ENCODE results near the gene MAPRE2.

The MAPRE2 gene

DNA sequence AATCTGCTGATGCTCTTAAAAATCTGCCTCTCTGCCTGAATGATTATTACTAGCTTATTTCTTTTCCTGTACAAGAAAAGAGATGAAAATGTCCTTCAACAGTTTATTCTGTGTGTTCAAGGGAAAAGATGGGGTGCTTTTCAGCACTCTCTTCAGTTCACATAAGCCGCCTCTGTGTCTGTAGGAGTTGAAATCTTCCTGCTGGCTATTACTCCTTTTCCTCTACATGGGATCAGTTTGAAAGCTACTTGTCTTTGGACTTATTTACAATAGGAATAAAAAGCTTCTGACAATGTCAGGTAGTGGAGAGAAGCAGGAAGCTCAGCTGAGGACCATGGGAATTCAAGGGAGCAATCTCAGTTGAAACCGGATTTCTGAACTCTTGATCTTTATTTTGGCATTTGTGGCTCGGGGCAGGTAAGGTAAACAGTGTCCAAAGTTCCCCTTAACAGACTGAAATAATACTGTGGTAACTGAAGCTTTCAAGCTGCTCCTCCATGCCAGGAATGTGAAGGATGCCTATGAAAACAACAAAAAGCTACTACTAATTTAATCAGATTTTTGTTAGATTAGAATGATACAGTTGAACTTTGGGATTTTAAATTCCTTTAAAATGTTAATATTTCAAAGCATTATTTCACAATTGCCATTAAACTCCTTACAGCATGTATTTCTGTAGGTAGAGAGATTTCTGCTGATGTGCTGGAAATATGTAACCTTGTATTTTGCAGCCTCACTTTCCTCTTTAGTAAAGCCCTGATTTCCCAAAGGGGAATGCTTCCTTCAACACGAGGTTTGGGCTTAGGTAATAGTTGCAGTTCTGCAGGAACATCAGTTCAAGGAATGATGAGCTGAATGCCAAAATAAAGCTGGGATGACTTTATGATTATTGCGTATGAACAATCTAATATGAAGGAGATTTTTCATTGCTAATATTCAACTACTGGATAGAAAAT is 43.6 kb downstream of the MAPRE2 start:
- Mint-ChIP-seq H3K4me1 (ENCODE audit: low read depth) (no peaks in the 10 kb centered on the region), H3K27ac (no peak overlapping the region)

DNA sequence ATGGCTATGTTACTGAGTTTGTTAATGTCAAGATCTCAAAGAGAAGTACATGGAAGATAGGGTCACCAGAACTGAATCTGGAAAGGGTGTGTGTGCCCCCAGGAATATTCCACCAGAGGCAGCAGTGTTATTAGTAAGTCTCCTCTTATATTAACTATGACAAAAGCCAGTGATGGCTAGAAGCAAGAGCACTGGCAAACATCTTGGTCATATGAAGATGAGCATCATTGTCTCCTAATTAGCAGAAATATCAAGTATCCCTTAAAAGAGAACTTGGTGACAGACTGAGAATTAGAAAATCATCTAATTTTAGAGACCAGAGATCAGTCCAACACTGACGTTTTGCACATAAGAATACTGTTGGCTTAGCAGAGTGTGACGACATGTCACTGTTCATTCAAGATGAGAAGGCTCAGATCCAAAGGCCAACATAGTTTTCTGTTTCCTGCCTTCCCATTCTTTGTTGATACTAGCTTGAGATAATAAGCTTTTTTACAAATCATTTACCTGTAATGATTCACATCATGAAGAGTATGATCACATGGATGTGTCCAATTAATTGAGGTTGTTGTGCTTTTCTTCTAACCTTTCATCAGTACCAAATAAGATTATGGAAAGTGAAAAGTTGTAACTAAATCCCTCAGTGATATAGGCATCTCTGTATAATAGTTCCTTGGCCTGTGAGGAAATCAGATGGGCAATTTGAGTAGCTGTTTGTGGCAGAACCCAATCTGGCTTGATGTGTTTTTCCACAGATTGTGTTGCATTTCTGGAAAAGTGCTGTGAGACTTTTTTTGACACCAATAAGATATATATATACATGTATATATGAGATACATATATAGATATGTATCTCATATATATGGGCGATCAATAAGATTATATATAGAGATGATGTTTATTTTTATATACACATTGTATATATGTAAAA is 44.5 kb downstream of the MAPRE2 start:
- H3K36me3 Mint-ChIP-seq (ENCODE audit: low read depth) = peaks cover 5% of the 10 kb centered on the region
- H3K27ac Mint-ChIP-seq = no peak overlapping the region
- no peaks in the 10 kb centered on the region for H3K9me3 Mint-ChIP-seq
- no peak for DNase-seq (ENCODE audit: low spot score)
- no peaks in the 10 kb centered on the region for H3K27me3 Mint-ChIP-seq (ENCODE audit: low read depth)
- H3K4me3 Mint-ChIP-seq = no peak overlapping the region
- no peaks in the 10 kb centered on the region for H3K4me1 Mint-ChIP-seq (ENCODE audit: low read depth)

More for the DNA sequence above, 43.6 kb downstream of the MAPRE2 start:
- peaks cover 3% of the 10 kb centered on the region for H3K36me3 Mint-ChIP-seq (ENCODE audit: low read depth)
- no peaks in the 10 kb centered on the region for H3K9me3 Mint-ChIP-seq
- no peaks in the 10 kb centered on the region for H3K27me3 Mint-ChIP-seq (ENCODE audit: low read depth)
- no peak overlapping the region for H3K4me3 Mint-ChIP-seq
- DNase-seq (ENCODE audit: low spot score) = no peak

DNA sequence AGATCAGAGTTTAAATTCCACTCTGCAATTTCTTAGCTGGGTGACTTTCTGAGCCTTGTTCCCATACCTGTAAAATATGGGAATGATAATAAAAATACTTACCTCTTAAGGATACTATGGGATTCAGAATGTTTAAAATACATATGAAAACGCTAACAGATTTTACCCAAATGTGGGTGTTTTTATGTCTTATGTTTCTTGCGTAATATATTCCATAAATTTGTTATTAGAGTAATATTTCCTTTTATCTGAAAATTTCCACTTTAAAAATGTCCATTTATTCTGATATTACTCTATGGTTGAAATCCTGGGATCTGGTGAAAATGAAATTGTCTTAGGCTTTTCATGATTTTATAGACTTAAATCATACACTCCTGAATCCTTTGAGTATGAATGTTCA is 45.5 kb downstream of the MAPRE2 start:
- Mint-ChIP-seq H3K27ac (no peak overlapping the region), H3K4me3 (no peak overlapping the region), H3K4me1 (ENCODE audit: low read depth) (no peaks in the 10 kb centered on the region), H3K9me3 (no peaks in the 10 kb centered on the region), H3K36me3 (ENCODE audit: low read depth) (peaks cover 5% of the 10 kb centered on the region), H3K27me3 (ENCODE audit: low read depth) (no peaks in the 10 kb centered on the region)
- no peak for DNase-seq (ENCODE audit: low spot score)

DNA sequence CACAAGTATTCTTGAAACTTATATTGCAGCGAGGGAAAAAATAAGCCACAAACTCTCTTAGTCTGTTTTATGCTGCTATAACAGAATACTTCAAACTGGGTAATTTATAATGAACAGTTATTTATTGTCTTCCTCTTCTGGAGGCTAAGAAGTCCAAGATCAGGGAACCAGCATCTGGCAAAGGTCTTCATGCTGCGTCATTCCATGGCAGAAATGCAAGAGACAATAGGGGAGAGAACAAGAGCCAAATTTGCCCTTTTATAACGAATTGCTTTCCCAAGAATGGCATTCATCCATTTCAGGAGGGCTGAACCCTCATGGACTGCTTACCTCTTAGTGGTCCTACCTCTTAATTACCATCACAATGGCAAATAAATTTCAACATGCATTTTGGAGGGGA is 46.5 kb downstream of the MAPRE2 start:
- Mint-ChIP-seq H3K4me1 (ENCODE audit: low read depth) (no peaks in the 10 kb centered on the region), H3K36me3 (ENCODE audit: low read depth) (peaks cover 2% of the 10 kb centered on the region), H3K4me3 (no peak overlapping the region), H3K27me3 (ENCODE audit: low read depth) (no peaks in the 10 kb centered on the region), H3K27ac (no peak overlapping the region), H3K9me3 (no peaks in the 10 kb centered on the region)
- no peak for DNase-seq (ENCODE audit: low spot score)

DNA sequence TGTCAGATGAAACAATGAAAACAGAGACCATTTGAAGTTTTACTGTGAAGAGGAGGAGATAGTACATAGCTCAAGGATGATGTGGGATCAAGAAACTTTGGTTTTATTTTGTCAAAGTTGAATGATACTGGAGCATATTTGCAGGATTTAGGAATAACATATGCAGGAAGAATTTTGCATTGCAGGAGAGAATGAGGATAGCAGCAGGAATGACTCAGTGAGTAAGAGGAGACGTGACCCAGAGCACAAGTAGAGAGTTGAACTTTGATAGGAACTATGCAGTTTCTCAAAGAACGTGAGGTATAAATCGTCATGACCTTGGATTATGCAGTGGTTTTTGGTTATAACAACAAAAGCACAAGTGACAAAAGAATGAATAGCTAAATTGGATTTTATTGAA is 47.7 kb downstream of the MAPRE2 start:
- Mint-ChIP-seq H3K27ac (no peak overlapping the region), H3K9me3 (no peaks in the 10 kb centered on the region), H3K4me3 (no peak overlapping the region), H3K36me3 (ENCODE audit: low read depth) (peaks cover 2% of the 10 kb centered on the region), H3K27me3 (ENCODE audit: low read depth) (no peaks in the 10 kb centered on the region), H3K4me1 (ENCODE audit: low read depth) (no peaks in the 10 kb centered on the region)
- no peak for DNase-seq (ENCODE audit: low spot score)

DNA sequence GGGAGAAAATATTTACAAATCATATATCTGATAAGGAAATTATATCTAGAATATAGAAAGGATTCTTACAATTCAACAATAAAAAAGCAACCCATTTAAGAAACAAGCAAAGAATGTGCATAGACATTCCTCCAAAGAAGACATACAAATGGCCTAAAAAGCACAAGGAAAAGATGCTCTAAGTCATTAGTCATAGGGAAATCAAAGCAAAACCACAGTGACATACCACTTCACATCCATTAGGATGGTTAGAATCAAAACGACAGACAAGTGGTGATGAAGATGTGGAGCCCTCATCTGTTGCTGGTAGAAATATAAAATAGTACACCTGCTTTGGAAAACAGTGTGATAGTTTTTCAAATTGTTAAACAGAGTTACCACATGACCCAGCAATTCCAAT is 48.2 kb downstream of the MAPRE2 start:
- Mint-ChIP-seq H3K27me3 (ENCODE audit: low read depth) (no peaks in the 10 kb centered on the region), H3K4me3 (no peak overlapping the region), H3K4me1 (ENCODE audit: low read depth) (no peaks in the 10 kb centered on the region), H3K36me3 (ENCODE audit: low read depth) (peaks cover 2% of the 10 kb centered on the region), H3K27ac (no peak overlapping the region), H3K9me3 (no peaks in the 10 kb centered on the region)
- no peak for DNase-seq (ENCODE audit: low spot score)

DNA sequence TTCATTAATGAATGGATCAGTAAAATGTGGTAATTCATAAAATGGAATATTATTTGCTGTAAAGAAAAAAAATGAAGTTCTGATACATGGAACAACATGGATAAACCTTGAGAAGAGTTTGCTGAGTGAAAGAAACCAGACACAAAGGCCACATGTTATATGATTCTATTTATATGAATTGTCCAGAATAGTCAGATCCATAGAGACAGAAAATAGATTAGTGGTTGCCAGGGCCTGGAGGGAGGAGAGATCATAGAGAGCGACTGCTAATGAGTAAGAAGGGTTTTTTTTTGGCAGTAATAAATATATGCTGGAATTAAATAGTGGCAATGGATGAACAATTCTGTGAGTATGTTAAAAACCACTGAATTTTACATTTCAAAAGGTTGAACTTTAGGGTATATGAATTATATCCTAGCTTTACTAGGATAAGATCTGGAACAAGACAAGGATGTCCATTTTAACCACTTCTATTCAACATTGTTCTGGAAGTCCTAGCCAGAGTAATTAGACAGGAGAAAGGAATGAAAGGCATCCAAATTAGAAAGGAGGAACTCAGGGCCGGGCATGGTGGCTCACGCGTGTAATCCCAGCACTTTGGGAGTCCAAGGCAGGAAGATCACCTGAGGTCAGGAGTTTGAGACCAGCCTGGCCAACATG is 48.8 kb downstream of the MAPRE2 start:
- no peaks in the 10 kb centered on the region for H3K9me3 Mint-ChIP-seq
- H3K36me3 Mint-ChIP-seq (ENCODE audit: low read depth) = peaks cover 2% of the 10 kb centered on the region
- H3K4me1 Mint-ChIP-seq (ENCODE audit: low read depth) = no peaks in the 10 kb centered on the region
- no peaks in the 10 kb centered on the region for H3K27me3 Mint-ChIP-seq (ENCODE audit: low read depth)
- no peak for DNase-seq (ENCODE audit: low spot score)
- no peak overlapping the region for H3K27ac Mint-ChIP-seq
- no peak overlapping the region for H3K4me3 Mint-ChIP-seq

DNA sequence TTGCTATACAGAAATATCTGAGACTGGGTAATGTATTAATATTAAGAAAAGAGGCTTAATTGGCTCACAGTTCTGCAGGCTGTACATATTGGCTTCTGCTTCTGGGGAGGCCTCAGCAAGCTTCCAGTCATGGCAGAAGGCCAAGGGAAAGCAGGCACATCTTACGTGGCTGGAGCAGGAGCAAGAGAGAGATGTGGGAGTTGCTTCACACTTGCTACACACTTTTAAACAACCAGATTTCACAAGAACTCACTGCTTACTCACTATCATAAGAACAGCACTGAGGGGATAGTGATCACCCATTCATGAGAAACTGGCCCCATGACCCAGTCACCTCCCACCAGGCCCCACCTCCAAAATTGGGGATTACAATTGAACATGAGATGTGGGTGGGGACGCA is 50.6 kb downstream of the MAPRE2 start:
- Mint-ChIP-seq H3K4me1 (ENCODE audit: low read depth) (peaks cover 2% of the 10 kb centered on the region), H3K27me3 (ENCODE audit: low read depth) (no peaks in the 10 kb centered on the region), H3K36me3 (ENCODE audit: low read depth) (peaks cover 2% of the 10 kb centered on the region), H3K9me3 (no peaks in the 10 kb centered on the region), H3K27ac (no peak overlapping the region), H3K4me3 (no peak overlapping the region)
- no peak for DNase-seq (ENCODE audit: low spot score)

DNA sequence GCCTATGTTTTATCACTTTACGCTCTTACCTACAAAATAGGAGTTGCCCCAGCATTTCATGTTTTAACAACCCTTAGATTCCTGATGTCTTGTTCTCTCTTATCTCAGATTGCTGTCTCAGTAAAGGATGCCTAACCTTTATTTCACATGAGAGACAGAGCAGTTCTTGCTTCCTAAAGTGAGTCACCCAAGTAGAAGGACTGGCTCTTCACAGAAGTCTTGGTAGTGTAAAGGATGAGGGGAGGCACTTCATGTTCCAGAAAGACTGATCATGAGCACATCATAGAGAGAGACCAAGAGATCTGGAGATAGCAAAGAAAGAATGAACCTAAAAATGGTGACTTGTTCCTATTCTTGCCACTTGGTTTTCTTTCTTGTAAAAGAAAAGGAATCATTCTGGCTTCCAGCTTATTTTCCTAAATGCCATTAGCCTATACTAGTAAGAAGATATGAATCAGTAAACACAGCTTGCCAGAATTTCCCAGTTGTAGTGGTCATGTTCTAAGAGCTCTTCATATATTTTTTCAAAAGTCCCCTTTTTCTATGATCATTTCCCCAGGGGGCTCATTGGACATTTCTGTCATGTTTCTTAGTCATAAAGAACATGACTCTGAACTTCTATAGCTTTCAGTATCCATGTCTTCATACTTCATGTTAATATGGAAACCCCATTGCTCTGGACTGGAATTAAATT is 54.9 kb downstream of the MAPRE2 start:
- H3K4me1 Mint-ChIP-seq (ENCODE audit: low read depth) = peaks cover 2% of the 10 kb centered on the region
- no peaks in the 10 kb centered on the region for H3K27me3 Mint-ChIP-seq (ENCODE audit: low read depth)
- H3K4me3 Mint-ChIP-seq = no peak overlapping the region
- H3K36me3 Mint-ChIP-seq (ENCODE audit: low read depth) = peaks cover 5% of the 10 kb centered on the region
- H3K27ac Mint-ChIP-seq = no peak overlapping the region
- DNase-seq (ENCODE audit: low spot score) = no peak
- no peaks in the 10 kb centered on the region for H3K9me3 Mint-ChIP-seq

DNA sequence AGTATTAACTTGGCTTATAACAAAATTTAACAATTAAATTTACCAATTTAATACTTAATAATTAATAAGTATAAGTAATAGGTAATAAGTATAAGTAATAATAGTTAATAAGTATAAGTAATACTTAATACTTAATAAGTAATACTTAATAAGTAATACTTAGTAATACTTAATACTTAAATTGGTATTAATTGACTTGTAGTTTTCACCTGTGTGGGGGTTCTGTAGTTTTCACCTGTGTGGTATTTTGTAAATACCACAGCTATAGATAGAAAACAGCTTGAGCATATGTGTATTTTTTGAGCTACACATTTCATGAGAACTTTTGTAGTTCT is 55.4 kb downstream of the MAPRE2 start:
- no peak for DNase-seq (ENCODE audit: low spot score)
- H3K4me3 Mint-ChIP-seq = no peak overlapping the region
- H3K36me3 Mint-ChIP-seq (ENCODE audit: low read depth) = peaks cover 8% of the 10 kb centered on the region
- H3K9me3 Mint-ChIP-seq = no peaks in the 10 kb centered on the region
- H3K4me1 Mint-ChIP-seq (ENCODE audit: low read depth) = peaks cover 2% of the 10 kb centered on the region
- H3K27me3 Mint-ChIP-seq (ENCODE audit: low read depth) = no peaks in the 10 kb centered on the region
- no peak overlapping the region for H3K27ac Mint-ChIP-seq

DNA sequence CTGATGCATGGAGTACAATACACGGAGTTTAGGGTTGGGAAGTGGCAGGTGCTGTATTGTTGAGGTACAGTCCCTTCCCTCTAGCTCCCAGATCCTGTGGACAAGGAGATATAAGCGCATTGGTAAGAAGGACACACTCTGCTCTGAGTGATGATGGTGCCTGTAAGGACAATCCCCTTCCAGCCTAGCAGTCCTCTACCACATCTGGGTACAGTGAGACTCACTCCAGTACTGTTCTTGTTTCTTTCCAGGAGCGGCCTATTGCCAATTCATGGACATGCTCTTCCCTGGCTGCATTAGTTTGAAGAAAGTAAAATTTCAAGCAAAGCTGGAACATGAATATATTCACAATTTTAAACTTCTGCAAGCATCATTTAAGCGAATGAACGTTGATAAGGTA is 56.0 kb downstream of the MAPRE2 start:
- no peaks in the 10 kb centered on the region for H3K9me3 Mint-ChIP-seq
- DNase-seq (ENCODE audit: low spot score) = no peak
- H3K36me3 Mint-ChIP-seq (ENCODE audit: low read depth) = peaks cover 13% of the 10 kb centered on the region
- no peak overlapping the region for H3K27ac Mint-ChIP-seq
- H3K4me1 Mint-ChIP-seq (ENCODE audit: low read depth) = peaks cover 2% of the 10 kb centered on the region
- H3K4me3 Mint-ChIP-seq = no peak overlapping the region
- H3K27me3 Mint-ChIP-seq (ENCODE audit: low read depth) = no peaks in the 10 kb centered on the region

DNA sequence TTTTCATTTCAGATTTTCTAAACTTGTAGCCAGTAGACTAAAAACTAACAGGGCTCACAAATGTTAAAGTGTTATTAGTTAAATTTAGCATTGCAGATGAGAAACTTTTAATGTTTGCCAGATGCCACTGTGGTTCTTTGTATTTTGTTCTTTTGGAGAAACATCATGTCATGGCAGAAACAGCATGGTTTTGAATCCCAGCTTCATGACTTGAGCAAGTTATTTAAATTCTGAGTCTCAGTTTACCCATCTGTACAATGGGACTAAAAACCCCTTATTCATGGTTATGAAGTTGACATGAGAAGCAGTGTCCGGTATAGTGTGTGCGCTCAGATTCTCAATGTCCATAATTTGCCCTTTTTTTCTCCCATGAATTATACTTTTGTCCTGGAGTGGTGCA is 56.5 kb downstream of the MAPRE2 start:
- Mint-ChIP-seq H3K27me3 (ENCODE audit: low read depth) (no peaks in the 10 kb centered on the region), H3K4me1 (ENCODE audit: low read depth) (peaks cover 2% of the 10 kb centered on the region), H3K36me3 (ENCODE audit: low read depth) (peaks cover 16% of the 10 kb centered on the region), H3K4me3 (no peak overlapping the region), H3K27ac (no peak overlapping the region), H3K9me3 (no peaks in the 10 kb centered on the region)
- no peak for DNase-seq (ENCODE audit: low spot score)

DNA sequence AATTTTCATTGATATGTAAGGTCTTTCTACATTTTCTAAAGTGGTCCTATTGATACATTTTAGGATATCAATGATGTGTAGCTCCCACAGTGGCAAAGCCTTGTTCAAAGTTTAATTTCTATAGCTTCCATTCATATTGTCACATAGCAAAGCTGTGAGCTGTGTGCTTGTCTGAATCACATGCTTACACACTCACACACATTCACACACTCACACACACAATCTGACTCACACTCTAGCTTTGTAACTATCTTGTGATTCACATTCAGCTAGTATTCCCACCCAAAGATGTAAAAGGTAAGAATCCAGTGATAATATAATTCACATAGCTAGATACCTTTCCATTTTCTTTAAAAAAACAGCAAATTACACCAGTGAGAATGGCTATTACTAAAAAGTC is 58.7 kb downstream of the MAPRE2 start:
- DNase-seq (ENCODE audit: low spot score) = no peak
- peaks cover 2% of the 10 kb centered on the region for H3K4me1 Mint-ChIP-seq (ENCODE audit: low read depth)
- no peaks in the 10 kb centered on the region for H3K9me3 Mint-ChIP-seq
- no peak overlapping the region for H3K27ac Mint-ChIP-seq
- H3K27me3 Mint-ChIP-seq (ENCODE audit: low read depth) = no peaks in the 10 kb centered on the region
- H3K36me3 Mint-ChIP-seq (ENCODE audit: low read depth) = peaks cover 16% of the 10 kb centered on the region
- H3K4me3 Mint-ChIP-seq = no peak overlapping the region

Data from T-helper 2 cell treated with Interferon-gamma antibody and Interleukin-4, amounts not matched to agents 5 μg/mL and 100 μg/mL, for 36 hours (primary cell).